ENCODE data around the gene GNLY. TPM values are rescaled to one million over a fixed set of nuclear protein-coding genes. Genes with fewer than 3 reads are reported as not detected.

GNLY gene
- total RNA-seq, 1 experiment from 2014 or later = not detected

GRCh38 chr2:85741211-85741832 is 47.2 kb downstream of the GNLY start:
- DNase-seq (ENCODE audit: extremely low read depth, low read depth) = no peak

- peak; percentile 46 for DNase-seq (ENCODE audit: extremely low read depth, low read depth)
Measured at GRCh38 chr2:85741833-85742455, 47.8 kb downstream of the GNLY start.

- DNase-seq (ENCODE audit: extremely low read depth, low read depth) = no peak
Measured at GRCh38 chr2:85743304-85743978, 49.3 kb downstream of the GNLY start.

GRCh38 chr2:85744055-85744454 is 49.9 kb downstream of the GNLY start:
- no peak for DNase-seq (ENCODE audit: extremely low read depth, low read depth)

- no peak for DNase-seq (ENCODE audit: extremely low read depth, low read depth)
Measured at GRCh38 chr2:85744741-85745601, 50.8 kb downstream of the GNLY start.

GRCh38 chr2:85745619-85746018 is 51.5 kb downstream of the GNLY start:
- no peak for DNase-seq (ENCODE audit: extremely low read depth, low read depth)

- DNase-seq (ENCODE audit: extremely low read depth, low read depth) = no peak
Measured at GRCh38 chr2:85746321-85747004, 52.3 kb downstream of the GNLY start.

- DNase-seq (ENCODE audit: extremely low read depth, low read depth) = no peak
Measured at GRCh38 chr2:85747441-85747840, 53.3 kb downstream of the GNLY start.

GRCh38 chr2:85748039-85748734 is 54.0 kb downstream of the GNLY start:
- no peak for DNase-seq (ENCODE audit: extremely low read depth, low read depth)

Small RNA genes within 50 kb of the gene (small RNA-seq; reads per million reads assigned to genes)
- gene RNU1-38P = 0 to 0.12 reads per million in 2 experiments

Other genes with a start within 250 kb of the GNLY start
- gene MAT2A, start 155.2 kb upstream of the GNLY start, total RNA-seq (2014; rRNA removed; shearing (Covaris generic)) = 139 and 207 TPM in 2 replicates
- gene GGCX, start 132.9 kb upstream of the GNLY start, total RNA-seq (2014; rRNA removed; shearing (Covaris generic)) = 35.0 and 35.3 TPM in 2 replicates
- gene VAMP8, start 116.8 kb upstream of the GNLY start, total RNA-seq (2014; rRNA removed; shearing (Covaris generic)) = 31.7 and 37.3 TPM in 2 replicates
- 0.25 TPM in 1 of 2 replicates, not detected in the other for gene VAMP5, start 109.9 kb upstream of the GNLY start, total RNA-seq (2014; rRNA removed; shearing (Covaris generic))
- 132 TPM in 2 replicates for gene RNF181, start 98.6 kb upstream of the GNLY start, total RNA-seq (2014; rRNA removed; shearing (Covaris generic))
- gene TMEM150A, start 91.7 kb upstream of the GNLY start, total RNA-seq (2014; rRNA removed; shearing (Covaris generic)) = 8.2 and 11.1 TPM in 2 replicates
- 40.4 and 42.3 TPM in 2 replicates for gene C2orf68, start 82.3 kb upstream of the GNLY start, total RNA-seq (2014; rRNA removed; shearing (Covaris generic))
- 55.0 and 58.3 TPM in 2 replicates for gene USP39, start 78.2 kb upstream of the GNLY start, total RNA-seq (2014; rRNA removed; shearing (Covaris generic))
- gene SFTPB, start 26.2 kb upstream of the GNLY start, total RNA-seq (2014; rRNA removed; shearing (Covaris generic)) = not detected in 2 replicates
- gene ATOH8, start 59.6 kb downstream of the GNLY start, total RNA-seq (2014; rRNA removed; shearing (Covaris generic)) = 0.89 and 1.4 TPM in 2 replicates
- 3.7 and 5.0 TPM in 2 replicates for gene ST3GAL5, start 194.6 kb downstream of the GNLY start, total RNA-seq (2014; rRNA removed; shearing (Covaris generic))